ENCODE measurements around the gene SCTR. TPM values are rescaled to one million over a fixed set of nuclear protein-coding genes. Genes with fewer than 3 reads are reported as not detected.

SCTR gene
- total and polyA plus RNA-seq, 2 of the 13 experiments (the other 11 are each of a cell fraction or from before 2014, with no cell fraction given), result not detected

GRCh38 chr2:119426801-119427395 lies 97.4 kb downstream of the SCTR start (continued):
- TF ChIP-seq AHDC1 (CRISPR knock-in tag; IDR thresholded peaks at IDR 0.05; ENCODE audit: borderline replicate concordance), result peak; percentile 47; the same call in 1 of the 2 replicates
- TF ChIP-seq, protein P1, sequence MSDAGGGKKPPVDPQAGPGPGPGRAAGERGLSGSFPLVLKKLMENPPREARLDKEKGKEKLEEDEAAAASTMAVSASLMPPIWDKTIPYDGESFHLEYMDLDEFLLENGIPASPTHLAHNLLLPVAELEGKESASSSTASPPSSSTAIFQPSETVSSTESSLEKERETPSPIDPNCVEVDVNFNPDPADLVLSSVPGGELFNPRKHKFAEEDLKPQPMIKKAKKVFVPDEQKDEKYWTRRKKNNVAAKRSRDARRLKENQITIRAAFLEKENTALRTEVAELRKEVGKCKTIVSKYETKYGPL (CRISPR knock-in tag; IDR thresholded peaks at IDR 0.05), result no peak
- TF ChIP-seq ZNF138 (CRISPR knock-in tag; IDR thresholded peaks at IDR 0.05; ENCODE audit: low read depth), result no peak
- TF ChIP-seq, protein P2, sequence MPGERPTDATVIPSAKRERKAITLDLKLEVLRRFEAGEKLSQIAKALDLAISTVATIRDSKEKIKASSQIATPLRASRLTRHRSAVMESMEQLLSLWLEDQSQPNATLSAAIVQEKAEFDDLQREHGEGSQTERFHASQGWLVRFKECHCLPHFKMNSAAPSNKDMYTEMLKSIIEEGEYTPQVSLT (CRISPR knock-in tag; IDR thresholded peaks at IDR 0.05; ENCODE audit: borderline replicate concordance, low read depth), result no peak
- peak; percentile 89; the same call in 1 of the 2 replicates for TF ChIP-seq THRA (CRISPR knock-in tag; IDR thresholded peaks at IDR 0.05; ENCODE audit: borderline replicate concordance)
- TF ChIP-seq ZNF205 (CRISPR knock-in tag; IDR thresholded peaks at IDR 0.05), result peak; percentile 82; the same call in 1 of the 2 replicates
- TF ChIP-seq ZNF350 (CRISPR knock-in tag; IDR thresholded peaks at IDR 0.05; ENCODE audit: borderline replicate concordance, low read depth), result peak; percentile 46; the same call in 1 of the 2 replicates
- TF ChIP-seq RXRB (CRISPR knock-in tag; IDR thresholded peaks at IDR 0.05; ENCODE audit: borderline replicate concordance), result peak; percentile 97
- no peak for TF ChIP-seq STAT5B (CRISPR knock-in tag; IDR thresholded peaks at IDR 0.05)
- TF ChIP-seq POLR2G (IDR thresholded peaks at IDR 0.05; ENCODE audit: low read depth, low read length), result no peak
- TF ChIP-seq REXO4 (CRISPR knock-in tag; IDR thresholded peaks at IDR 0.05; ENCODE audit: borderline replicate concordance), result no peak
- TF ChIP-seq SKIL (CRISPR knock-in tag; IDR thresholded peaks at IDR 0.05; ENCODE audit: borderline replicate concordance), result peak; percentile 97
- TF ChIP-seq ZFP90 (CRISPR knock-in tag; IDR thresholded peaks at IDR 0.05; ENCODE audit: borderline replicate concordance), result no peak
- no peak for TF ChIP-seq GATA4 (IDR thresholded peaks at IDR 0.05; ENCODE audit: borderline replicate concordance, low read depth)
- TF ChIP-seq RORA (CRISPR knock-in tag; IDR thresholded peaks at IDR 0.05), result no peak
- no peak for TF ChIP-seq TOPORS (CRISPR knock-in tag; IDR thresholded peaks at IDR 0.05)
- peak; percentile 40; the same call in 1 of the 2 replicates for TF ChIP-seq ZMAT3 (CRISPR knock-in tag; conservative IDR thresholded peaks at IDR 0.05)
- TF ChIP-seq ZNF33A (CRISPR knock-in tag; IDR thresholded peaks at IDR 0.05; ENCODE audit: borderline replicate concordance), result no peak
- no peak for TF ChIP-seq CHD2 (IDR thresholded peaks at IDR 0.05; ENCODE audit: low read depth, low read length)
